Stimulated activated CD4-positive, alpha-beta T cell treated with anti-CD3 and anti-CD28 coated beads, Interleukin-1b, Interleukin-23, amount 100 ng/mL, for 1 hour (primary cell): ENCODE results near the gene API5.
"Not testable (repeated sequence)": the region's sequence is repeated elsewhere in the genome, so short reads cannot be mapped to it uniquely, and the experiment has no call there.

ENCODE experiments used
- DNase-seq, 2 donors: peaks; one replicate each; pipeline ENCODE4 v3.0.0-alpha.2; 2020; ENCODE audit warnings: low read depth in 2 of 2

Gene API5

GRCh38 chr11:43311791-43312607 is at the start of gene API5:
API5 (plus strand) TSS chr11:43311996; CDS start chr11:43312128, 132 bp downstream.
- peak; percentile 74 to 84 for DNase-seq

- no peak for DNase-seq
These were observed 43.8 kb upstream of the API5 start for GRCh38 chr11:43267856-43268580.

- DNase-seq: no peak
These were observed 43.0 kb upstream of the API5 start for GRCh38 chr11:43268786-43269185.

- no peak for DNase-seq
These were observed 42.4 kb upstream of the API5 start for GRCh38 chr11:43269254-43269918.

GRCh38 chr11:43270468-43270867 is 41.3 kb upstream of the API5 start:
- DNase-seq: no peak

- no peak for DNase-seq
These were observed 33.4 kb upstream of the API5 start for GRCh38 chr11:43278193-43278956.

- DNase-seq: peak in 1 of 2 donors; percentile 21
These were observed 29.0 kb upstream of the API5 start for GRCh38 chr11:43282607-43283440.

- no peak for DNase-seq
These were observed 26.0 kb upstream of the API5 start for GRCh38 chr11:43285826-43286225.

- no peak for DNase-seq
These were observed 22.4 kb upstream of the API5 start for GRCh38 chr11:43289368-43289767.

GRCh38 chr11:43298397-43298796 is 13.4 kb upstream of the API5 start:
- DNase-seq: no peak

GRCh38 chr11:43315966-43316365 is 4.2 kb downstream of the API5 start:
- DNase-seq: no peak

GRCh38 chr11:43316451-43316850 is 4.7 kb downstream of the API5 start:
- DNase-seq: no peak

GRCh38 chr11:43327987-43328386 is 16.2 kb downstream of the API5 start:
- no peak for DNase-seq

- DNase-seq: no peak
These were observed 16.7 kb downstream of the API5 start for GRCh38 chr11:43328482-43328881.

- DNase-seq: no peak
These were observed 29.4 kb downstream of the API5 start for GRCh38 chr11:43341159-43341558.

- not testable (repeated sequence) for DNase-seq
These were observed 39.6 kb downstream of the API5 start for GRCh38 chr11:43351426-43351825.

GRCh38 chr11:43354311-43354710 is 42.5 kb downstream of the API5 start:
- DNase-seq: no peak

GRCh38 chr11:43356336-43356735 is 44.5 kb downstream of the API5 start:
- no peak for DNase-seq

- DNase-seq: no peak
These were observed 46.5 kb downstream of the API5 start for GRCh38 chr11:43358279-43358800.

- DNase-seq: peak; percentile 76 to 86
These were observed 47.1 kb downstream of the API5 start, which contains the start of gene TTC17 for GRCh38 chr11:43358801-43359421. TTC17 (plus strand) TSS chr11:43358920; CDS start chr11:43358955, 35 bp downstream.
